PFSK-1 (cell line): ENCODE results near the gene DDHD1.

Experiments used
- FOXP2 ChIP-seq: optimal IDR thresholded peaks from 2 replicates; pipeline ENCODE3; 2011; ENCODE audit warnings: borderline replicate concordance, control low read depth, inconsistent platforms; ENCODE audit not compliant: insufficient read depth; ENCODE audit errors: extremely low read length, extremely low read depth
- POLR2AphosphoS5 ChIP-seq: IDR thresholded peaks from 2 replicates; pipeline ENCODE4 v1.6.1; 2012; ENCODE audit warnings: low read depth, mild to moderate bottlenecking, control low read depth, low read length, moderate library complexity
- REST ChIP-seq, 2 experiments: IDR thresholded peaks; 2 replicates each; pipeline versions ENCODE4 v1.6.1 to v1.8.0; 2011 to 2012; ENCODE audit warnings: low read depth in 2 of 2, low read length in 2 of 2, control low read depth in 1 of 2, inconsistent platforms in 1 of 2, mild to moderate bottlenecking in 1 of 2, moderate library complexity in 1 of 2; ENCODE audit not compliant: insufficient read depth in 1 of 2
- SIN3A ChIP-seq: IDR thresholded peaks from 2 replicates; pipeline ENCODE4 v1.6.1; 2012; ENCODE audit warnings: mild to moderate bottlenecking, low read length, moderate library complexity, borderline replicate concordance; ENCODE audit not compliant: insufficient read depth
- TAF1 ChIP-seq: IDR thresholded peaks from 2 replicates; pipeline ENCODE4 v1.6.1; 2012; ENCODE audit warnings: low read length, control low read depth, borderline replicate concordance; ENCODE audit not compliant: insufficient read depth

The DDHD1 gene

DNA sequence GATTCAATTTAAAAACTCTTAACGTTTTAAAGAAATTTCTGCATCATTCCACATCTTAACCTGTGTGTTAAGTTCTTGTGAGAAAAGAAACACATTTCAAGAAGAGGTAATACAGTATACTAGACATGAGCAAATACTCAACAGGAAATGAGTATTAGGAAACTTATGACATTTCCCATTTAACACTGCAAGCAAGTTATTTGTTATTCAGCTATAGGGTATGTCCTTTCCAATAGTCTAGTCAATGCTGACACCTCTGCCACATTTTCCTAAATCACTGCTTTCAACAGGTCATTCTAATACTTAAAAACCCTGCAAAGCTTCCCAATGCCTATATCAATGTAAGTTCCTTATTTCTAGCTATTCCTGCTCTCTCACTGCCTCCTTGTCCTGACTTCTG, 93.1 kb downstream of the DDHD1 start:
- TF ChIP-seq SIN3A (no peak), REST (IDR thresholded peaks at IDR 0.05; ENCODE audit: insufficient read depth in 1 of 2, low read depth in 2 of 2, low read length in 2 of 2) (no peak), TAF1 (no peak), POLR2AphosphoS5 (no peak), FOXP2 (no peak)

- no peak for TF ChIP-seq FOXP2
- no peak for TF ChIP-seq TAF1
- TF ChIP-seq SIN3A: no peak
- TF ChIP-seq REST (IDR thresholded peaks at IDR 0.05; ENCODE audit: insufficient read depth in 1 of 2, low read depth in 2 of 2, low read length in 2 of 2): no peak
- no peak for TF ChIP-seq POLR2AphosphoS5
Measured at GRCh38 chr14:53055003-53055402, 98.1 kb downstream of the DDHD1 start.

DNA sequence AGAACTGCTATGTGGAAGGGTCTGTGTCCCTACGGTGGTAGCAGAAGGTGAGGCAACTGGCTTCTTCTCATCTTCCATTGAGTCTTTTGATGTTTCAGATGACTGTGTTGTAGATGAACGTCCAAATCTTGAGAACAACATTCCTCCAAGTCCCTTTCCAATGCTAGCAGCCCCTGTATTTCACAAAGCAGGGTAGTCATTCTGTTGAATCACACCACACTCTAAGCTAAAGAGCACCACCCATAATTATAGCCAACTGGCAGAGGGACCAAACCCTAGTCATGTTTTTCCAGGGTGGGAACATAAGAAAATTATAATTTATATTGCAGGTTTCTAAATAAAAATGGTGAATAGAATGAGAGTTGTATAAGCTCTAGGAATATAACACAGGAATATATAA, 98.7 kb downstream of the DDHD1 start:
- TF ChIP-seq TAF1 (no peak), FOXP2 (no peak), REST (IDR thresholded peaks at IDR 0.05; ENCODE audit: insufficient read depth in 1 of 2, low read depth in 2 of 2, low read length in 2 of 2) (no peak), SIN3A (no peak), POLR2AphosphoS5 (no peak)

GRCh38 chr14:53048631-53049030, 104.5 kb downstream of the DDHD1 start:
- no peak for TF ChIP-seq SIN3A
- TF ChIP-seq TAF1: no peak
- no peak for TF ChIP-seq POLR2AphosphoS5
- no peak for TF ChIP-seq REST (IDR thresholded peaks at IDR 0.05; ENCODE audit: insufficient read depth in 1 of 2, low read depth in 2 of 2, low read length in 2 of 2)
- no peak for TF ChIP-seq FOXP2

GRCh38 chr14:53047307-53048069, 105.6 kb downstream of the DDHD1 start:
- TF ChIP-seq FOXP2: no peak
- TF ChIP-seq TAF1: no peak
- no peak for TF ChIP-seq REST (IDR thresholded peaks at IDR 0.05; ENCODE audit: insufficient read depth in 1 of 2, low read depth in 2 of 2, low read length in 2 of 2)
- no peak for TF ChIP-seq SIN3A
- TF ChIP-seq POLR2AphosphoS5: no peak
